ENCODE measurements around the gene PLEKHM2.

Gene PLEKHM2

GRCh38 chr1:15727021-15727420 is 42.9 kb downstream of the PLEKHM2 start:
- DNase-seq, result no peak

- DNase-seq, result no peak
These were observed 43.3 kb downstream of the PLEKHM2 start for GRCh38 chr1:15727424-15727823.

- no peak for DNase-seq
These were observed 43.9 kb downstream of the PLEKHM2 start for GRCh38 chr1:15727866-15728534.

GRCh38 chr1:15728937-15729657 is 45.0 kb downstream of the PLEKHM2 start:
- DNase-seq, result no peak

- DNase-seq, result no peak
These were observed 46.3 kb downstream of the PLEKHM2 start for GRCh38 chr1:15730423-15730822.

- DNase-seq, result no peak
These were observed 46.8 kb downstream of the PLEKHM2 start for GRCh38 chr1:15730936-15731335.

GRCh38 chr1:15731735-15732685 is 47.9 kb downstream of the PLEKHM2 start:
- no peak for DNase-seq

GRCh38 chr1:15732686-15733081 is 48.6 kb downstream of the PLEKHM2 start:
- DNase-seq, result no peak

- DNase-seq, result no peak
These were observed 49.2 kb downstream of the PLEKHM2 start for GRCh38 chr1:15733218-15733725.

- DNase-seq, result no peak
These were observed 49.7 kb downstream of the PLEKHM2 start for GRCh38 chr1:15733726-15734226.

GRCh38 chr1:15734296-15734695 is 50.2 kb downstream of the PLEKHM2 start:
- DNase-seq, result no peak

- DNase-seq, result no peak
These were observed 50.8 kb downstream of the PLEKHM2 start for GRCh38 chr1:15734901-15735300.

- DNase-seq, result no peak
These were observed 51.4 kb downstream of the PLEKHM2 start for GRCh38 chr1:15735304-15736037.

GRCh38 chr1:15736038-15736891 is 52.1 kb downstream of the PLEKHM2 start, which contains the start of gene SLC25A34:
Gene SLC25A34 (plus strand): TSS chr1:15736258. CDS start chr1:15736486, 228 bp downstream.
- no peak for DNase-seq

GRCh38 chr1:15736892-15737261 is 52.8 kb downstream of the PLEKHM2 start:
- no peak for DNase-seq

- no peak for DNase-seq
These were observed 53.5 kb downstream of the PLEKHM2 start for GRCh38 chr1:15737324-15738319.

GRCh38 chr1:15738416-15739113 is 54.4 kb downstream of the PLEKHM2 start:
- DNase-seq, result no peak

GRCh38 chr1:15739259-15739658 is 55.1 kb downstream of the PLEKHM2 start:
- DNase-seq, result no peak

GRCh38 chr1:15739745-15740144 is 55.6 kb downstream of the PLEKHM2 start:
- DNase-seq, result no peak
